Right lobe of liver (tissue), 4 donors: ENCODE measurements around the gene LRRIQ1.

Experiments
- CTCF ChIP-seq, 4 donors: fragments of 200-600 bp in 3 of 4; fragments of 450-650 bp in 1 of 4; IDR thresholded peaks; one replicate each; pipeline versions ENCODE4 v1.5.1 to v1.8.0; 2016 to 2022; ENCODE audit warnings: antibody characterized with exemption in 4 of 4, mild to moderate bottlenecking in 2 of 4
- POLR2A ChIP-seq: fragments of 450-650 bp; IDR thresholded peaks from one replicate; pipeline ENCODE4 v1.6.1; 2017; ENCODE audit warnings: antibody characterized with exemption, mild to moderate bottlenecking
- donor health status: DM: no; HTN: no; CAD: no.
- donor health status: DM: no; HTN: no; CAD: no.
- donor health status: DM: no; HTN: yes; CAD: no.

- TF ChIP-seq CTCF (IDR thresholded peaks at IDR 0.05), result no peak
- TF ChIP-seq POLR2A, result no peak
Measured at GRCh38 chr12:85016413-85016812, 19.7 kb upstream of the LRRIQ1 start.
